HepG2 (cell line): ENCODE measurements around the gene MRPL51. TPM values are rescaled to one million over a fixed set of nuclear protein-coding genes. Genes with fewer than 3 reads are reported as not detected.

Source experiments
- FIP1L1 ChIP-seq: fragments of 200-400 bp; formaldehyde crosslinking; IDR thresholded peaks from 2 replicates; pipeline ENCODE4 v1.6.1; 2018; ENCODE audit warnings: low read depth, mild to moderate bottlenecking, low read length, moderate library complexity, borderline replicate concordance; ENCODE audit not compliant: insufficient read depth
- KAT7 ChIP-seq: IDR thresholded peaks from 2 replicates; pipeline ENCODE4 v1.6.1; 2018; ENCODE audit warnings: borderline replicate concordance, missing compliant biosample characterization
- MED13 ChIP-seq: sonication (generic); formaldehyde crosslinking; IDR thresholded peaks from 2 replicates; pipeline ENCODE4 v1.5.0; 2020; ENCODE audit warnings: missing genetic modification reagents
- TBX2 ChIP-seq: sonication (generic); formaldehyde crosslinking; IDR thresholded peaks from 2 replicates; pipeline ENCODE4 v1.5.0; 2020; ENCODE audit warnings: missing genetic modification reagents, mild to moderate bottlenecking, borderline replicate concordance
- XBP1 ChIP-seq: sonication (generic); formaldehyde crosslinking; IDR thresholded peaks from 2 replicates; pipeline ENCODE4 v1.5.0; 2020; ENCODE audit warnings: missing genetic modification reagents
- ZNF121 ChIP-seq: sonication (generic); formaldehyde crosslinking; IDR thresholded peaks from 2 replicates; pipeline ENCODE4 v1.5.0; 2020; ENCODE audit warnings: mild to moderate bottlenecking, missing genetic modification reagents
- ZNF296 ChIP-seq: sonication (generic); formaldehyde crosslinking; conservative IDR thresholded peaks from 2 replicates; pipeline ENCODE4 v1.5.0; 2020; ENCODE audit warnings: mild to moderate bottlenecking, missing genetic modification reagents
- ZNF589 ChIP-seq: sonication (generic); formaldehyde crosslinking; conservative IDR thresholded peaks from 2 replicates; pipeline ENCODE4 v1.8.0; 2022; ENCODE audit warnings: mild to moderate bottlenecking, moderate library complexity, missing genetic modification reagents
- ZNF816 ChIP-seq: sonication (generic); formaldehyde crosslinking; IDR thresholded peaks from 2 replicates; pipeline ENCODE4 v1.8.0; 2022; ENCODE audit warnings: missing genetic modification reagents, mild to moderate bottlenecking, borderline replicate concordance
- polyA plus RNA-seq, 8 experiments: library from polyadenylated mRNA; depleted of rRNA in 3 of 8; stranded (reverse) in 7 of 8; unstranded in 1 of 8; fragments of >200 nt; fragmentation: Illumina TruSeq in 4 of 8; extraction: Trizol in 4 of 8; gene quantifications; 2 replicates each; pipeline versions ENCODE4 v1.2.1 to v1.2.3, GENCODE V29; 2011 to 2016; ENCODE audit warnings: low read depth in 4 of 8, missing spikeins in 1 of 8, mixed read lengths in 1 of 8; ENCODE audit not compliant: insufficient read depth in 1 of 8
- total RNA-seq, 5 experiments: library from RNA; depleted of rRNA; stranded (reverse); fragments of >200 nt; fragmentation: Illumina TruSeq; extraction: Trizol; gene quantifications; 2 replicates each; pipeline ENCODE4 v1.2.3, GENCODE V29; 2016; ENCODE audit warnings: low read depth in 1 of 5
- TF ChIP-seq, protein P1 (sequence below): sonication (generic); formaldehyde crosslinking; IDR thresholded peaks from 2 replicates; pipeline ENCODE4 v1.4.0; 2020; ENCODE audit warnings: missing genetic modification reagents, borderline replicate concordance
- TF ChIP-seq, protein P2 (sequence below): sonication (generic); formaldehyde crosslinking; IDR thresholded peaks from 2 replicates; pipeline ENCODE4 v1.8.0; 2022; ENCODE audit warnings: missing genetic modification reagents, mild to moderate bottlenecking, moderate library complexity, borderline replicate concordance
- TF ChIP-seq, protein P3 (sequence below): sonication (generic); formaldehyde crosslinking; IDR thresholded peaks from 2 replicates; pipeline ENCODE4 v1.4.0; 2020; ENCODE audit warnings: missing genetic modification reagents
- TF ChIP-seq, protein P4 (sequence below): sonication (generic); formaldehyde crosslinking; IDR thresholded peaks from 2 replicates; pipeline ENCODE4 v1.4.0; 2020; ENCODE audit warnings: mild to moderate bottlenecking, missing genetic modification reagents, borderline replicate concordance
- TF ChIP-seq, protein P5 (sequence below): sonication (generic); formaldehyde crosslinking; conservative IDR thresholded peaks from 2 replicates; pipeline ENCODE4 v1.8.0; 2022; ENCODE audit warnings: missing genetic modification reagents

MRPL51 gene
- total and polyA plus RNA-seq, 2 of the 13 experiments (the other 11 are each of a cell fraction or from before 2014, with no cell fraction given) = 64.8 to 278 TPM

DNA sequence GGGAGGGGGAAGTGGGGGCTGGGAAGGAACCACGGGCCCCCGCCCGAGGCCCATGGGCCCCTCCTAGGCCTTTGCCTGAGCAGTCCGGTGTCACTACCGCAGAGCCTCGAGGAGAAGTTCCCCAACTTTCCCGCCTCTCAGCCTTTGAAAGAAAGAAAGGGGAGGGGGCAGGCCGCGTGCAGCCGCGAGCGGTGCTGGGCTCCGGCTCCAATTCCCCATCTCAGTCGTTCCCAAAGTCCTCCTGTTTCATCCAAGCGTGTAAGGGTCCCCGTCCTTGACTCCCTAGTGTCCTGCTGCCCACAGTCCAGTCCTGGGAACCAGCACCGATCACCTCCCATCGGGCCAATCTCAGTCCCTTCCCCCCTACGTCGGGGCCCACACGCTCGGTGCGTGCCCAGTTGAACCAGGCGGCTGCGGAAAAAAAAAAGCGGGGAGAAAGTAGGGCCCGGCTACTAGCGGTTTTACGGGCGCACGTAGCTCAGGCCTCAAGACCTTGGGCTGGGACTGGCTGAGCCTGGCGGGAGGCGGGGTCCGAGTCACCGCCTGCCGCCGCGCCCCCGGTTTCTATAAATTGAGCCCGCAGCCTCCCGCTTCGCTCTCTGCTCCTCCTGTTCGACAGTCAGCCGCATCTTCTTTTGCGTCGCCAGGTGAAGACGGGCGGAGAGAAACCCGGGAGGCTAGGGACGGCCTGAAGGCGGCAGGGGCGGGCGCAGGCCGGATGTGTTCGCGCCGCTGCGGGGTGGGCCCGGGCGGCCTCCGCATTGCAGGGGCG is 41.0 kb upstream of the MRPL51 start, which contains the start of gene GAPDH (continued):
- TF ChIP-seq, protein P1, sequence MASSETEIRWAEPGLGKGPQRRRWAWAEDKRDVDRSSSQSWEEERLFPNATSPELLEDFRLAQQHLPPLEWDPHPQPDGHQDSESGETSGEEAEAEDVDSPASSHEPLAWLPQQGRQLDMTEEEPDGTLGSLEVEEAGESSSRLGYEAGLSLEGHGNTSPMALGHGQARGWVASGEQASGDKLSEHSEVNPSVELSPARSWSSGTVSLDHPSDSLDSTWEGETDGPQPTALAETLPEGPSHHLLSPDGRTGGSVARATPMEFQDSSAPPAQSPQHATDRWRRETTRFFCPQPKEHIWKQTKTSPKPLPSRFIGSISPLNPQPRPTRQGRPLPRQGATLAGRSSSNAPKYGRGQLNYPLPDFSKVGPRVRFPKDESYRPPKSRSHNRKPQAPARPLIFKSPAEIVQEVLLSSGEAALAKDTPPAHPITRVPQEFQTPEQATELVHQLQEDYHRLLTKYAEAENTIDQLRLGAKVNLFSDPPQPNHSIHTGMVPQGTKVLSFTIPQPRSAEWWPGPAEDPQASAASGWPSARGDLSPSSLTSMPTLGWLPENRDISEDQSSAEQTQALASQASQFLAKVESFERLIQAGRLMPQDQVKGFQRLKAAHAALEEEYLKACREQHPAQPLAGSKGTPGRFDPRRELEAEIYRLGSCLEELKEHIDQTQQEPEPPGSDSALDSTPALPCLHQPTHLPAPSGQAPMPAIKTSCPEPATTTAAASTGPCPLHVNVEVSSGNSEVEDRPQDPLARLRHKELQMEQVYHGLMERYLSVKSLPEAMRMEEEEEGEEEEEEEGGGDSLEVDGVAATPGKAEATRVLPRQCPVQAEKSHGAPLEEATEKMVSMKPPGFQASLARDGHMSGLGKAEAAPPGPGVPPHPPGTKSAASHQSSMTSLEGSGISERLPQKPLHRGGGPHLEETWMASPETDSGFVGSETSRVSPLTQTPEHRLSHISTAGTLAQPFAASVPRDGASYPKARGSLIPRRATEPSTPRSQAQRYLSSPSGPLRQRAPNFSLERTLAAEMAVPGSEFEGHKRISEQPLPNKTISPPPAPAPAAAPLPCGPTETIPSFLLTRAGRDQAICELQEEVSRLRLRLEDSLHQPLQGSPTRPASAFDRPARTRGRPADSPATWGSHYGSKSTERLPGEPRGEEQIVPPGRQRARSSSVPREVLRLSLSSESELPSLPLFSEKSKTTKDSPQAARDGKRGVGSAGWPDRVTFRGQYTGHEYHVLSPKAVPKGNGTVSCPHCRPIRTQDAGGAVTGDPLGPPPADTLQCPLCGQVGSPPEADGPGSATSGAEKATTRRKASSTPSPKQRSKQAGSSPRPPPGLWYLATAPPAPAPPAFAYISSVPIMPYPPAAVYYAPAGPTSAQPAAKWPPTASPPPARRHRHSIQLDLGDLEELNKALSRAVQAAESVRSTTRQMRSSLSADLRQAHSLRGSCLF = peak; percentile 49; the same call in 1 of the 2 replicates
- TF ChIP-seq ZNF121 (CRISPR knock-in tag) = no peak
- TF ChIP-seq, protein P2, sequence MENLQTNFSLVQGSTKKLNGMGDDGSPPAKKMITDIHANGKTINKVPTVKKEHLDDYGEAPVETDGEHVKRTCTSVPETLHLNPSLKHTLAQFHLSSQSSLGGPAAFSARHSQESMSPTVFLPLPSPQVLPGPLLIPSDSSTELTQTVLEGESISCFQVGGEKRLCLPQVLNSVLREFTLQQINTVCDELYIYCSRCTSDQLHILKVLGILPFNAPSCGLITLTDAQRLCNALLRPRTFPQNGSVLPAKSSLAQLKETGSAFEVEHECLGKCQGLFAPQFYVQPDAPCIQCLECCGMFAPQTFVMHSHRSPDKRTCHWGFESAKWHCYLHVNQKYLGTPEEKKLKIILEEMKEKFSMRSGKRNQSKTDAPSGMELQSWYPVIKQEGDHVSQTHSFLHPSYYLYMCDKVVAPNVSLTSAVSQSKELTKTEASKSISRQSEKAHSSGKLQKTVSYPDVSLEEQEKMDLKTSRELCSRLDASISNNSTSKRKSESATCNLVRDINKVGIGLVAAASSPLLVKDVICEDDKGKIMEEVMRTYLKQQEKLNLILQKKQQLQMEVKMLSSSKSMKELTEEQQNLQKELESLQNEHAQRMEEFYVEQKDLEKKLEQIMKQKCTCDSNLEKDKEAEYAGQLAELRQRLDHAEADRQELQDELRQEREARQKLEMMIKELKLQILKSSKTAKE (CRISPR knock-in tag) = peak; percentile 9; the same call in 1 of the 2 replicates
- peak; percentile 59; the same call in 1 of the 2 replicates for TF ChIP-seq TBX2 (CRISPR knock-in tag)
- peak; percentile 52; the same call in 1 of the 2 replicates for TF ChIP-seq ZNF589
- TF ChIP-seq KAT7 = 0 out of 2 replicates have a peak, but pooled peaks have one; percentile 31
- TF ChIP-seq, protein P3, sequence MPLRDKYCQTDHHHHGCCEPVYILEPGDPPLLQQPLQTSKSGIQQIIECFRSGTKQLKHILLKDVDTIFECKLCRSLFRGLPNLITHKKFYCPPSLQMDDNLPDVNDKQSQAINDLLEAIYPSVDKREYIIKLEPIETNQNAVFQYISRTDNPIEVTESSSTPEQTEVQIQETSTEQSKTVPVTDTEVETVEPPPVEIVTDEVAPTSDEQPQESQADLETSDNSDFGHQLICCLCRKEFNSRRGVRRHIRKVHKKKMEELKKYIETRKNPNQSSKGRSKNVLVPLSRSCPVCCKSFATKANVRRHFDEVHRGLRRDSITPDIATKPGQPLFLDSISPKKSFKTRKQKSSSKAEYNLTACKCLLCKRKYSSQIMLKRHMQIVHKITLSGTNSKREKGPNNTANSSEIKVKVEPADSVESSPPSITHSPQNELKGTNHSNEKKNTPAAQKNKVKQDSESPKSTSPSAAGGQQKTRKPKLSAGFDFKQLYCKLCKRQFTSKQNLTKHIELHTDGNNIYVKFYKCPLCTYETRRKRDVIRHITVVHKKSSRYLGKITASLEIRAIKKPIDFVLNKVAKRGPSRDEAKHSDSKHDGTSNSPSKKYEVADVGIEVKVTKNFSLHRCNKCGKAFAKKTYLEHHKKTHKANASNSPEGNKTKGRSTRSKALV = peak; percentile 23; the same call in 1 of the 2 replicates
- TF ChIP-seq MED13 (CRISPR knock-in tag) = peak; percentile 34; the same call in 1 of the 2 replicates
- TF ChIP-seq XBP1 = 0 out of 2 replicates have a peak, but pooled peaks have one; percentile 27
- 0 out of 2 replicates have a peak, but pooled peaks have one; percentile 77 for TF ChIP-seq FIP1L1
- TF ChIP-seq ZNF296 (CRISPR knock-in tag) = no peak
- TF ChIP-seq, protein P4, sequence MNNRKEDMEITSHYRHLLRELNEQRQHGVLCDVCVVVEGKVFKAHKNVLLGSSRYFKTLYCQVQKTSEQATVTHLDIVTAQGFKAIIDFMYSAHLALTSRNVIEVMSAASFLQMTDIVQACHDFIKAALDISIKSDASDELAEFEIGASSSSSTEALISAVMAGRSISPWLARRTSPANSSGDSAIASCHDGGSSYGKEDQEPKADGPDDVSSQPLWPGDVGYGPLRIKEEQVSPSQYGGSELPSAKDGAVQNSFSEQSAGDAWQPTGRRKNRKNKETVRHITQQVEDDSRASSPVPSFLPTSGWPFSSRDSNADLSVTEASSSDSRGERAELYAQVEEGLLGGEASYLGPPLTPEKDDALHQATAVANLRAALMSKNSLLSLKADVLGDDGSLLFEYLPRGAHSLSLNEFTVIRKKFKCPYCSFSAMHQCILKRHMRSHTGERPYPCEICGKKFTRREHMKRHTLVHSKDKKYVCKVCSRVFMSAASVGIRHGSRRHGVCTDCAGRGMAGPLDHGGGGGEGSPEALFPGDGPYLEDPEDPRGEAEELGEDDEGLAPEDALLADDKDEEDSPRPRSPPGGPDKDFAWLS = no peak
- TF ChIP-seq ZNF816 (CRISPR knock-in tag) = peak; percentile 94; the same call in 1 of the 2 replicates
- TF ChIP-seq, protein P5, sequence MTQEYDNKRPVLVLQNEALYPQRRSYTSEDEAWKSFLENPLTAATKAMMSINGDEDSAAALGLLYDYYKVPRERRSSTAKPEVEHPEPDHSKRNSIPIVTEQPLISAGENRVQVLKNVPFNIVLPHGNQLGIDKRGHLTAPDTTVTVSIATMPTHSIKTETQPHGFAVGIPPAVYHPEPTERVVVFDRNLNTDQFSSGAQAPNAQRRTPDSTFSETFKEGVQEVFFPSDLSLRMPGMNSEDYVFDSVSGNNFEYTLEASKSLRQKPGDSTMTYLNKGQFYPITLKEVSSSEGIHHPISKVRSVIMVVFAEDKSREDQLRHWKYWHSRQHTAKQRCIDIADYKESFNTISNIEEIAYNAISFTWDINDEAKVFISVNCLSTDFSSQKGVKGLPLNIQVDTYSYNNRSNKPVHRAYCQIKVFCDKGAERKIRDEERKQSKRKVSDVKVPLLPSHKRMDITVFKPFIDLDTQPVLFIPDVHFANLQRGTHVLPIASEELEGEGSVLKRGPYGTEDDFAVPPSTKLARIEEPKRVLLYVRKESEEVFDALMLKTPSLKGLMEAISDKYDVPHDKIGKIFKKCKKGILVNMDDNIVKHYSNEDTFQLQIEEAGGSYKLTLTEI (CRISPR knock-in tag) = no peak
